HG03103 (cell line): Measurements from ENCODE around the gene PIEZO1.

ENCODE experiments used
- ATAC-seq: cut with Tn5 transposase; IDR thresholded peaks from one replicate; pipeline ENCODE4 v1.9.1; 2021; ENCODE audit warnings: low read depth; ENCODE audit not compliant: unreplicated experiment

Gene PIEZO1

GRCh38 chr16:88817785-88818574, 33.0 kb upstream of the PIEZO1 start:
- ATAC-seq = no peak

GRCh38 chr16:88816736-88817535, 31.9 kb upstream of the PIEZO1 start:
- no peak for ATAC-seq

GRCh38 chr16:88815901-88816589, 31.0 kb upstream of the PIEZO1 start:
- no peak for ATAC-seq

GRCh38 chr16:88815227-88815626, 30.2 kb upstream of the PIEZO1 start:
- ATAC-seq = no peak

- no peak for ATAC-seq
Observed at GRCh38 chr16:88814144-88814502, 29.1 kb upstream of the PIEZO1 start.

GRCh38 chr16:88813269-88814143, 28.5 kb upstream of the PIEZO1 start:
- no peak for ATAC-seq

- ATAC-seq = no peak
Observed at GRCh38 chr16:88812513-88813268, 27.7 kb upstream of the PIEZO1 start.

GRCh38 chr16:88811769-88812512, 26.9 kb upstream of the PIEZO1 start, which contains the start of gene APRT:
Gene APRT, minus strand, starts transcription at chr16:88811928. Its CDS starts 29 bp downstream, at chr16:88811899.
- ATAC-seq = peak; percentile 57

GRCh38 chr16:88810912-88811768, 26.1 kb upstream of the PIEZO1 start:
- peak; percentile 27 for ATAC-seq

GRCh38 chr16:88810166-88810911, 25.3 kb upstream of the PIEZO1 start:
- ATAC-seq = no peak

- ATAC-seq = no peak
Observed at GRCh38 chr16:88809676-88810165, 24.7 kb upstream of the PIEZO1 start.

GRCh38 chr16:88809068-88809675, 24.2 kb upstream of the PIEZO1 start:
- no peak for ATAC-seq

- ATAC-seq = no peak
Observed at GRCh38 chr16:88807626-88808453, 22.8 kb upstream of the PIEZO1 start.

GRCh38 chr16:88807142-88807625, 22.2 kb upstream of the PIEZO1 start:
- ATAC-seq = no peak

GRCh38 chr16:88806491-88807111, 21.6 kb upstream of the PIEZO1 start:
- ATAC-seq = no peak
